Astrocyte of the spinal cord (primary cell): ENCODE results near the gene FNDC11.

ENCODE experiments used
- DNase-seq: peaks from one replicate; pipeline ENCODE4 v3.0.0; 2011; ENCODE audit warnings: low read depth, low spot score
- H3K4me3 ChIP-seq: 2 replicates; pipeline ENCODE4 v1.5.1; 2011; ENCODE audit warnings: low read depth, mild to moderate bottlenecking, low read length, moderate library complexity
- CTCF ChIP-seq: IDR thresholded peaks from 2 replicates; pipeline ENCODE4 v1.5.1; 2012; ENCODE audit warnings: low read depth, mild to moderate bottlenecking, low read length, inconsistent platforms
- in situ Hi-C: cut with HindIII; loops from 2 replicates; pipeline ENCODE4 v1.10.0; 2017; ENCODE audit warnings: low sequenced_read_pairs

FNDC11 gene

DNA sequence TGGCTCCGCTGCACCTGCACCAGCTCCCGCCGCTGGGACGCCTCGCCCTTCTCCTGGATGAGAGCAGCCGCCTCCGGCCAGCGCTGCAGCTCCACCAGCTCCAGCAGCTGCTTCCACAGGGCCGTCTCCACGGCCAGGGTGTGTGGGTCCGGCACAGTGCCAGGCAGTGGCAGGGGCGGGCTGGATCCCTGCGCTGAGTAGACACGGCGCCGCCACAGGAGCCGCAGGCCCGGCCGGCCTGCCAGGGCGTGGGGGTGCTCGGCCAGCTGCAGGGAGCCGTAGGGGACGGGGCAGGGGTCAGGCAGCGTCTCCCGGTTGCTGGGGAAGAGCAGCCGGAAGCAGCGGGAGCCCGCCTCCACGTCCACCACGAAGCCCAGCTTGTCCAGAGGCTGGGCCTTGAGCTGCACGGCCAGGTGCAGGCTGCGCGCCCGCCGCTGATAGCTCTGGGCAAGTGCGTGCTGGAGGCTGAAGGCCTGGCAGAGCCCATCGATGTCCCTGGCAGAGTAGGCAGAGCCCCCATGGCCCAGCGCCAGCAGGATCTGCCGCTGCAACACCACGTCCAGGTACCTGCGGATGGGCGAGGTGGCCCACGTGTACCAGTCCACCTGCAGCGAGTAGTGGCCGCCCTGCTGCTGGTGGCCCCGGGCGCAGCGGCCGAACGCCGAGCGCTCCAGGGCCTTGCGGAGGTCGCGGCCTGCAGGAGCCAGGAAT lies 9.4 kb downstream of the FNDC11 start:
- in situ Hi-C loops: no loop called here
- TF ChIP-seq CTCF: no peak
- no peak for DNase-seq
- H3K4me3 ChIP-seq: no peak overlapping the region

DNA sequence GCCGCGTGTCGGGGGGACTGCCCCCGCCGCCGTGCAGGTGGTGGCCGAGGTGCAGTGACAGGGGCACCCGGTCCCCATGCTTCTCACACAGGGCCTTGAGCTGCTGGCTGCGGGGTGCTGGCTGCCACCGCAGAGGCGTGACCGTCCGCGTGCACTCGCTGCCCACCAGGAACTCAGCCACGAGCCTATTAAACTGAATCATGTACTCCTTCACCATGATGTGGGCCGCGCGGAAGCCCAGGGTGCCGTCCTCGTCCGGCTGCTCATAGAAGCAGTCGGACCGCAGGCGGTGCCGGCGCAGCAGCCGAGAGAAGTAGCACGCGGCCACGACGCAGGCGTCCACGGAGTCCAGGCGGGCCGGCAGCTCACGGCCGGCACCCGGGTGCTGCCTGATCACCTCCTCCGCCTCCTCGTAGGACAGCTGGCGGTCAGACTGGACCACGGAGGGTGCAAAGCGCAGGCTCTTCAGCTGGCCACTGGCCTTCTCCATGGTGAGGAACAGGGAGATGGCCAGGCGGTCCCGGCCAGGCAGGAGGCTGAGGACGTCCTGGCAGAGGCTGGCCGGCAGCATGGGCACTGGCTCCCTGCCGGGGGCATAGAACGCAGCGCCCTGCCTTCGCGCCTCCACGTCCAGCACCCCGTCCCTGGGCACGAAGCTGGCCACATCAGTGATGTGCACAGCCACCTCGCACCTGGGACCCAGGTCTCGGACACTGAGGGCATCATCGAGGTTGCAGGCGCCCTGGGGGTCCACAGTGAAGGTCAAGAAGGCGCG lies 10.3 kb downstream of the FNDC11 start:
- in situ Hi-C loops: no loop called here
- DNase-seq: no peak
- no peak for TF ChIP-seq CTCF
- H3K4me3 ChIP-seq: no peak overlapping the region

GRCh38 chr20:63565021-63565698 lies 11.2 kb downstream of the FNDC11 start:
- TF ChIP-seq CTCF: no peak
- no peak for DNase-seq
- H3K4me3 ChIP-seq: no peak overlapping the region
- in situ Hi-C loops: no loop called here

GRCh38 chr20:63565699-63566335 lies 11.9 kb downstream of the FNDC11 start:
- H3K4me3 ChIP-seq: no peak overlapping the region
- DNase-seq: no peak
- TF ChIP-seq CTCF: no peak
- in situ Hi-C loops: no loop called here

- no peak for TF ChIP-seq CTCF
- no peak overlapping the region for H3K4me3 ChIP-seq
- in situ Hi-C loops: no loop called here
- DNase-seq: no peak
Measured at GRCh38 chr20:63566395-63567135, 12.6 kb downstream of the FNDC11 start.

DNA sequence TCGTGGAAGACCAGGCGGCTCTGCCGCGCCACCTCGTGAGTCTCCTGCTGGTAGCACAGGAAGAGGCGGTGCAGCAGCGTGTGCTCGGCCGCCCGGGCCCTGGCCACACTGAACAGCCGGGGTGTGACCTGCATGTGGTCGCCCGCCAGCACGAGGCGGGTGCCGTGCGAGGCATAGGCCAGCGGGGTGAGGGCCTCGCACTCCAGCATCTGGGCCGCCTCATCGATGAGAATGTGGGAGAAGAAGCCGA lies 13.1 kb downstream of the FNDC11 start:
- in situ Hi-C loops: no loop called here
- no peak for TF ChIP-seq CTCF
- DNase-seq: no peak
- no peak overlapping the region for H3K4me3 ChIP-seq
